Omental fat pad (tissue), 4 donors: ENCODE data around the gene LCLAT1. TPM values are rescaled to one million over a fixed set of nuclear protein-coding genes. Genes with fewer than 3 reads are reported as not detected.

Experiments used
- ATAC-seq: fragments of 150-250 bp; one replicate; pipeline ENCODE4 v1.9.1; 2016; ENCODE audit warnings: mild to moderate bottlenecking, moderate library complexity; ENCODE audit not compliant: low FRiP score
- DNase-seq: peaks from one replicate; pipeline ENCODE4 v3.0.0-alpha.2; 2019; ENCODE audit warnings: low spot score
- CTCF ChIP-seq, 3 donors: fragments of 450-650 bp; IDR thresholded peaks; one replicate each; pipeline ENCODE4 v1.5.1; 2016 to 2017; ENCODE audit warnings: antibody characterized with exemption in 3 of 3, mild to moderate bottlenecking in 3 of 3, moderate library complexity in 2 of 3
- total RNA-seq, 4 donors: library from RNA; depleted of rRNA; stranded (reverse); fragments of >200 nt; gene quantifications; one replicate each; pipeline ENCODE4 v1.1.0, GENCODE V29; 2016

Gene LCLAT1
- total RNA-seq, 4 donors from 2014 or later, result 6.7 to 10.9 (median 8.7) TPM

DNA sequence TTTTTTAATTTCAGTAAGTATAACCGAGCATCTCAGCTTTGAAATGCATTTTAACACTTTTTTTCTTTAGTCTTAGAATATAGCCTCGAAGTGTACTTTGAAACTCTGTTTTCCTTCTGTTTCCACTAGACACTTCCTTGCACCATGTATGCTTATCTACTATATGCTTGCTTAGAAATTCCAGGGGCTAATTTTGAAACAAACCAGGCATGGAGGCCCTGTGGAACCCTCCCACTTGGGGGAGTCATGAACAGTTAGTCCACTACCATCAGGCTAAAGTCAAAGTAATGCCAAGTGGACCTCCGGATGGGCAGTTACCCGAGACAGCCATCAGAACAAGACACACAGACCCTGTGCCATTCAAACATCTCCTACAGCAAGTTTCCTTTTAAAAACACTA, 120.3 kb downstream of the LCLAT1 start:
- TF ChIP-seq CTCF (IDR thresholded peaks at IDR 0.05), result no peak
- no peak for DNase-seq
- no peak for ATAC-seq

- no peak for TF ChIP-seq CTCF (IDR thresholded peaks at IDR 0.05)
- ATAC-seq, result no peak
Observed at GRCh38 chr2:30569946-30570345, 122.9 kb downstream of the LCLAT1 start.

DNA sequence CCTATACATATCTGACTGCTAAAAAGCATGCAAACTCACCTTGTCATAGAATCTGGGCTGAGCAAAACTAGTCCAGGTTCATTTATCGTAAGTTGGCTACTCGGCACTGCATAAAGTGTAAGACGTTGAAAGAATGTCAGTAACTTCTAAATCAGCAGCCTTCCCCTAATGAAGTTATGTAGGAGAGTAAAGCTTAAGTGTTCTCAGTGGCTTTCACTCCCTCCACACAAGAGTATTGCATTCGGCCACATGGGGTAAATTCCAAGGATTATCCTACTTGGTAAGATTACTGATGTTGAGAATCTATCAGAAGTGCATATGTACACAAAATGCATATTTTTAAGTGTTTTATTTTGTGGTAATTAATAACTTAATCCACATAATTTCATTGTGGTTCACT, 130.1 kb downstream of the LCLAT1 start:
- ATAC-seq, result no peak
- TF ChIP-seq CTCF (IDR thresholded peaks at IDR 0.05), result no peak
- no peak for DNase-seq

More at GRCh38 chr2:30569946-30570345, 122.9 kb downstream of the LCLAT1 start:
- DNase-seq, result no peak

DNA sequence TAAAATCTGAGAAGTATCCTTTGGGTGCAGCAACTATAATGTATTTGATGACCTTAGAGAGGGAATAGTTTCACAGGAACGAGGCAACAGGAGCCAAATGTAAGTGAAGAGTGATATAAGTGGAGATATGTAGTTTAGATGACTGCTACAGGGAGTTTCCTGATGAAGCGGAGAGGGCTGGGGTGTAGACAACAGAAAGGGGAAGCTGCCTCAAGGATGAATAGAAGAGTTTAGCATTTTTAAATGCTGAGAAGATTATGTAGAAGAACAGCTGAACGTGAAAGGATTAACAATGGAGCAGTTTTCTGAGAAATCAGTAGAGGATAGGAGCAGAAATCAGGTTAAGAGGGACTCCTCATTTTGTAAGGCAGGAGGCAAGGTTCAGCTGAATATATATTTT, 133.3 kb downstream of the LCLAT1 start:
- no peak for TF ChIP-seq CTCF (IDR thresholded peaks at IDR 0.05)
- ATAC-seq (no peak), DNase-seq (no peak)

GRCh38 chr2:30582521-30582920, 135.5 kb downstream of the LCLAT1 start:
- no peak for DNase-seq
- ATAC-seq, result no peak

DNA sequence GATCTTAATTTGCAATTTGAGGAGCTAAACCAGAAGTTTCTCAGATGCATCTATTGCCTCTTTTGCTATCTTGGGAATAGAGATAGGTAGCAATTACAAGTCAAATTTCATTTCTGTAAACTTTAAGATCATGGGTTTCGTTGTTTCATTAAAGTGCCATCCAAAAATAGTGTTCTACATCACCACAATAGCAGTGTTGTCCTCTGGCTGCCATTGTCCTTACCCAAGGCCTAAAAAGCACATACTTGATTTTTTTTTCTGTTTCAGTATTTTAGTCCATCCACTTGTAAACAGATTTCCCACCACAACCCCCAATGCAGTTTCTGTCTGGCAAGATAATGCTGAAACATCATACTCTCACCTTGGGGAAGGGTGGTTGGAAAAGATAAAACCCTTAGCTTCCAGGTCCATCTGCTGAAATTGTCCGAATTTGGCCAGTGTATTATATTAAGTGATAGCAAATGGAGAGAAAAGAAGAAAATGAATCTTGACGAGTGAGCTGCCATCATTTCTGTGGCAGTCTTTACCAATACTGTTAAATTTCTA, 136.2 kb downstream of the LCLAT1 start:
- ATAC-seq (no peak), DNase-seq (no peak)
- TF ChIP-seq CTCF (IDR thresholded peaks at IDR 0.05), result no peak

More at GRCh38 chr2:30582521-30582920, 135.5 kb downstream of the LCLAT1 start:
- TF ChIP-seq CTCF (IDR thresholded peaks at IDR 0.05), result no peak

DNA sequence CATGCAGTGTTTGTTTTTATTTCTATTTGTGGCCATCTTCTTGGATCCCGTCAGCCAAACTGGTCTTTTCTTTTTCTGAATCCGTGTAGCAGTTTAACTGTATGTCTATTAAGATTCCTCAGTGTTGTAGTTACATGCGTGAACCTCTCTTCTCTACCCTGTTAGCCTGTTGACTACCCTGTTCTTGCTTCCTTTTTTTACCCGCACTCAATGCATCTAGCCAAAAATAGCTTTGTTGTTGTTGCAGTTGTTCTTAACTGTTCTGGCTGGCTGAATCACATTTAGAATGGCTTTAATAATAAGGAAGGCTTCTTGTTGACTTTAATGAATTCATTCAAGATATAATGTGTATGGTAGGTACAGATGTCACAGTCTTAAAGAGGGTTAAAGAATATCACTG, 137.1 kb downstream of the LCLAT1 start:
- ATAC-seq, result no peak
- DNase-seq, result no peak
- no peak for TF ChIP-seq CTCF (IDR thresholded peaks at IDR 0.05)
